Activated CD4-positive, alpha-beta T cell treated with anti-CD3 and anti-CD28 coated beads, Interleukin-2, amount 50 U/mL, for 16 hours (primary cell): ENCODE data around the gene TRRAP.

ENCODE experiments used
- DNase-seq: peaks from one replicate; pipeline ENCODE4 v3.0.0-alpha.2; 2020

Gene TRRAP

DNA sequence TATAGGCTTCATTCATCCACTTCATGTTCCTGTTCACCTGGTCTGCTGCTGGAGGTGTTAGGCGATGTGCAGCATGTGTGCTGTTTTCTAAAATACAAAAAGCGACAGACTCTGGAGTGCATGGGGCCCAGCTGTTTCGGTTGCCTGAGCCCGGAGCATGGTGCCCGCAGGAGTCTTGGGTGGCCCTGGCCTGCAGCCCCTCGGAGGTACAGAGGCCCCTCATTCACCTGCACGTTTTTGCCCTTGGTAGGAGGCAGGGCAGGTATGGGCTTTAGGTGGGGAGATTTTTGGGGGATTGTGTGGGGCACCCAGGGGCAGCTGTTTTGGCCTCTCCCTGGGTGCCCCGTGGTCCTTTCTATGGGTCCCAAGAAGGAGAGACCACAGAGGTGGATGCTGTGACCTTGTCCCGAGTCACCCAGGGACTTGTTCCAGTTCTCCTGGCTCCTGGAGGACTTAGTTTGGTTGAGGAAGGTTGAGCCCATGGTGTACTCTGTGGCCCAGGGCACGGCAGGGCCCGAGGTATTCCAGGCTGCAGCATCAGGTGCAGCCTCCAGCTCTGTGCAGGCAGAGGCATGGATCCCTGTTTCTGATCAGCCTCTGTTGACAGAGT is 130.7 kb downstream of the TRRAP start:
- no peak for DNase-seq

DNA sequence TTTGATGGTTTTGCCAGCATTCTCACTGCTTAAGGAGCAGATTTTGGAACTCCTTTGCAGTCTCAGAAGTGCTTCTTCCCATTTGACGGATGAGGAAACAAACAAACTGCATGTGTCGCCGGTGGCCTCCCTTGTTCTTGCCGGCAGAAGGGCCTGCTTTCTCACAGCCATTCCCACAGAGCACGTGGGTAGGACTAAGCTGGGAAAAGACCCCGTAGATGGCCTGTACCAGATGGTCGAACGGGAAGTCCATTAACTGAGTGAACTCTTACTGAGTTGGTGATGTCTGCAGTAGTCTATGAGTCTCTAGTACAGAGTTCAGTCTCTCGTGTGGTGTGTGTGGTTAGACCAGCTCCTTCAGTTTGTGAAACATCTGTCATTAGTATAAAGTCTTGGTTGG is 131.9 kb downstream of the TRRAP start:
- DNase-seq, result no peak

- no peak for DNase-seq
These were observed 133.0 kb downstream of the TRRAP start for GRCh38 chr7:99011341-99011705.

DNA sequence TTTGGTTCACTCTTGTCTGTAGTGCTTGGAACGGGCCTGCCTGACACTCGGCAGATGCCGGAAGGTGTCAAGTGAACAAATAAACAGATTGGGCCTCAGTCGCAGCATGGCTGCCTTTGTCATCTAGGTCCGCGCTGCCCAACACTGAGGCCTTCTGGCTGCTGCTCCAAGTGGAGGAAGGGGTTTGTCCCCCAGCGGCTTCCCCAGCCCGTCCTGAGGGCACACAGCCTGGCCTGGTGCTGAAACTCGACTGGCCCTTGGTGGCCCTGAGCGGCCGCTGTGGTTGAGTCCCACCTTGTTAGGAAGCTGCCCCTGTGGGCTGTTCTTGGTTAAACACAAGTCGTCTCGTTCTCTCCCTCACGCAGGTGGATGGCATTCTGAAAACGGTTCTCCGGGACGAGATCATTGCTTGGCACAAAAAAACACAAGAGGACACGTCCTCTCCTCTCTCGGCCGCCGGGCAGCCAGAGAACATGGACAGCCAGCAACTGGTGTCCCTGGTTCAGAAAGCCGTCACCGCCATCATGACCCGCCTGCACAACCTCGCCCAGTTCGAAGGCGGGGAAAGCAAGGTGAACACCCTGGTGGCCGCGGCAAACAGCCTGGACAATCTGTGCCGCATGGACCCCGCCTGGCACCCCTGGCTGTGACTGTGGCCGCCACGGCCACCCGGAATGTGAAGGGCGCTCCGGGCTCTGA is 133.5 kb downstream of the TRRAP start:
- no peak for DNase-seq

GRCh38 chr7:99012722-99013121 is 134.4 kb downstream of the TRRAP start:
- DNase-seq, result no peak

GRCh38 chr7:99013266-99014112 is 135.2 kb downstream of the TRRAP start:
- no peak for DNase-seq

DNA sequence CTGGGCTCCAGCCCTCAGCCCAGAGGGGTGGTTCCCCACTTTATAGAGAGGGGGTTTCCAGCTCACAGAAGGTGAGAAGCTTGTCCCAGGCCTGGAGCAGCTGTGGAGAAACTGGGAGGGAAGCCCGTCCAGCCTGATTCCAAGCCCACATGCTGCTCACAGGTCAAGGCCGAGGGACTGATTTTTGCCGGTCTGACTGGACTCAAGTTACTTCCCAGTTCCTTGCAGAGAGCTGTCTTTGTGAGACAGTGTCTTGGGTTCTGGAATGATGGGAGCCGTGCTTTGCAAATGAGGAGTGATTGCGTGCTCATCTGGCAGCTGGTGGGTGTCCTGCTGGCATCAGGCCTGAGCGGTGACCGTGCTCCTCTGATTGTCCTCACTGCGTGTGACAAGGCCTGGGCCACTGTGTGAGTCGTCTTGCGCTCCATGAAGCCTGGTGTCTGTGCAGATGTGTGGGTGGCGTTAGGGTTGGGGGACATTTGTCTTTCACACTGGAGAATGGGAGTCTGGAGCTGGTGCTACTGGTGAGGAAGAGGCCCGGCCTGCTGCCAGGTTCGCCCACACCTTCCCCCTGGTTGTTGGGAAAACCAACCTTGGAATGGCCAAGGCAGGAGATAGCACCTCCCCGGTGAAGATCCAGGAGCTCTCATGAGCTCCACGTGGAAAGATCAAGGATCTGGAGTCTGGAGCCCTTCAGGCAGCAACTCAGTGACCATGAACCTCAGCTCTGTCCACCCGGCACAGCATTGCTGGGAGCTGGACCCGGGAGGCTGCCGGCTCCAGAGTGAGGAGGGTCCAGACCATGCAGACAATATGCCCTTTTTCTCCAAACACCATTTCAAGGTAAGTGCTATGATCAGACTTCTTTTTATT is 136.0 kb downstream of the TRRAP start:
- no peak for DNase-seq

DNA sequence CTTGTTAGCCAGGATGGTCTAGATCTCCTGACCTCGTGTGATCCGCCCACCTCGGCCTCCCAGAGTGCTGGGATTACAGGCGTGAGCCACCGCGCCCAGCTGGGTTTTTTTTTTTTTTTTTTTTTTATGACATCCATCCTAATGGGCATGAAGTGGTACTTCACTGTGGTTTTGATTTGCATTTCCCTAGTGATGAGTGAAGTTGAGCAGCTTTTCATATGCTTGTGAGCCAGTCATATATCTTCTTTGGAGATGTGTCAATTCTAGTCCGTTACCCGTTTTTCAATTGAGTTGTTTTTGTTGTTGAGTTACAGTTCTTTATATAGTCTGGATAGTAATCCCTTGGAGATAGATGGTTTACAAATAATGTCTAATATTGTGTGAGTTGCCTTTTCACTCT is 137.9 kb downstream of the TRRAP start:
- DNase-seq, result no peak

DNA sequence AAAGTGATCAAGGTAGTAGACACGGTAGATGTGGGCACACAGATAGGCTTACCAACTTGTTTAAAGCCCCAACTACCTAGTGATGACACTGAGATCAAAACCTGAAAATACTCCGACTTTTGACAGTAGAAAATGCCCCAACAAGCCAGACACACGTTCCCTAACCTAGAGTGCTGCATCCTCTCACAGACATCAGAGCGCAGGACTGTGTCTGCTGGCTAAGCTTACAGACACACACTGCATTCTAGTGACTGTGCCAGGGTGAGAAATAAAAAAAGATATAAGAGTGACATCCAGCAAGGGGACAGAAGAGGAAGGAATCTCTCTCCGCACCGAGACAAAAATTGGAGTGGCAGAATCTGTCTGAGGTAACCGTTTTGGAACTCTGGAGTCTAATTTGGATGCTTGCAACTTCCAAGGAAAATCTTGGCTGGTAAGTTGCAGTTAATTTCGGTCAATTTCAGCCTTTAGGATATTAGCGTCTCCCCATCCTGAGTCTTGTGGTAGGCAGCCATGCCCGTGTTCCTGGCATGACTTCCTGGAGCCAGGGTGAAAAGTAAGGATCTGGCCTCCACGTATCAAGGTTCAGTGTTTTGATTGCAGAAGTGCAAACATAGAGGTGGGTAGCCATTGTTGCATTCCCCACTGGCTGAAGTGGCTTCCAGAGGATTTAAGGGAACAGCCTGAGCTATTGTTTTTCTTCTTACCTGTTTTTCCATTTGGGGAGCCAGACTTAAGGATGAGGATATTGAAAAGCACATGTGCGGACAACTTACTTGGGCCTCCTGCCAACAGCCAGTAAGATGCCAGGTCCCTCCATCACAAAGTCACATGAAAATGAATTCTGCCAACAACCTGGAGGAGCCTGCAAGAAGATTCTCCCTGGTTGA is 141.4 kb downstream of the TRRAP start:
- no peak for DNase-seq

DNA sequence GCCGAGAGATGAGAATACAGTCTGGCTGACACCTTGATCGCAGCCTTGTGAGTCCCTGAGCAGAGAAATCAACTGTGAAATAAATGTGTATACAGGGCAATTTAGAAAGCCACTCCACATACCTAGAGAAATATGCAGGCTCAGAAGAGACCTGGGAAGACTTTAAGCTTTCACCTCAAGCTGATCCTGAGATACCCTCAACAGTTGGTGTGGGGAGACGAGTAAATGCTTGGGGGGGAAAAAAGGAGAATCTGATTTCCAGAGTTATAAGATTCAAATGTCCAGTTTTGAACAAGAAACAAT is 142.0 kb downstream of the TRRAP start:
- no peak for DNase-seq

DNA sequence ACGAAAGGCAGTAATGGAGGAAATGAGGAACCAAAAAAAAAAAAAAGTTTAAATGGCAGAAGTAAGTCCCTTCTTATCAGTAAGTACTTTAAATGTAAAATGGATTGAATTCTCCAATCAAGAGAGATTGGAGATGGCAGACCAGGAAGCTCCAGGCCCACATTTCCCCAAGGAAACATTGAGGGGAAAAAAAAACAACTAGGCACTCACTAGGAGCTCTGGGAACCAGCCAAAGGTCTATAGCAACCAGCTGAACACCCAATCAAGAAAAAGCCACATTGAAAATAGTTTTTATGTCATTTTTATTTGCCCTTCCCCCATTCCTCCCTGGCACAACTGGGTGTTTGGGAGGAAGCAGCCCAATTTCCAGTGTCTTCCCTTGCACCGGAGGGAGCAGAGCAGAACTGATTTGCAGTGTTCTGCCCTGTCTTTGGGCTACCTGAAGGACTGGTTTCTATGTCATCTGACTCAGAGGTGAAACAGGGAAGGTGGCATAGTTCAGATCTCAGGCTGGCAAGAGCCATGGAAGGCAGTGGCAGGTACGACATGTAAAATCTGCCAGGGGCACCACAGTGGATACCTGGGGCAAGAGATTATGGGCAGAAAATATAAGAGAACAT is 143.7 kb downstream of the TRRAP start:
- DNase-seq, result no peak

DNA sequence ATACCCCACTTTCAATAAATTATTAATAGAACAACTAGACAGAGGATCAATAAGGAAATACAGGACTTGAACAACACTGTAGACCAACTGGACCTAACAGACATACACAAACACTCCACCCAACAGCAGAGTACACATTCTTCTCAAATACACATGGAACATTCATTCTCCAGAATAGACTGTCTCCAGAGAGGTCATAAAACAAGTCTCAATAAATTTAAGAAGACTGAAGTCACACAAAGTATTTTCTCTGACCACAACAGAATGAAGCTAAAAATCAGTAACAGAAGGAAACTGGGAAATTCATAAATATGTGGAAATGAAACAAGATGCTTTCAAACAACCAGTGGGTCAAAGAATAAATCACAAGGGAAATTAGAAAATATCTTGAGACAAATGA is 145.7 kb downstream of the TRRAP start:
- DNase-seq, result no peak

DNA sequence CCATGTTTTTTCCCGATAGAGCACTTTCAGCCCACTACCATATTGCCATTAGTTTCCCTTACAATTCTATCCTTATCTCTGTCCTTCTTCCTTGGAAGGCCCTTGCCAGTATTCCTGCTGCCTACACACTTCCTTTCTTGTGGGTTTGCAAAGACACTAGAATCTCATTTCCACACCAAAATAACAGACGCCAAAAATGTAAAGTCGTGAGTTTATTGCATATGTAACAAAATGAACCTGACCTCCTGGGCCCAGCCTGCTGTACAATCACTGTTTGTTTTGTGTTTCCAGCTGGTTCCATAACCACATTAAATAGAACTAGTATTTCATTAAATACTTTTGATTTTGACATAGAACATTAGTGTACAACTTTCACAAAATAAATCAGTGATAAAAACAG is 148.9 kb downstream of the TRRAP start:
- no peak for DNase-seq

DNA sequence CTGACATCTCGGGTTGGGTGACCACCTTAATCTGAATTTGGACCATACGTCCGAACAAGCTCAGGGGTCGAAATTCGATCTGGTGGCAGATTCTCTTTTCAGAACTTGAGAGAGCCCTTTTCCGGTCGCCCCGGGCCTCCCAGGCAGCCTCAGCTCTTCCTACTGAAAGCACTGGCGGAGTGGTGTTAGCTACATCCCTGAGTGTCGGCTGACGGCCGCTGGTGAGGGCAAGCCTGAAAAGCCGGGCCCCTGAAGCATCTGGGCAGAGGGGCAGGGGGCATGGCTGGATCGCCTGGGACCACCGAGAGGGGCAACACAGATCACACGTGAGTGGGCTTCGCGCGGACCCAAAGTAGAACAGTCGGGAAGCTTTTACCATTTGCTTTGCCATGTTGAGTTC is 149.5 kb downstream of the TRRAP start:
- no peak for DNase-seq

GRCh38 chr7:99028261-99028973 is 150.1 kb downstream of the TRRAP start:
- no peak for DNase-seq

DNA sequence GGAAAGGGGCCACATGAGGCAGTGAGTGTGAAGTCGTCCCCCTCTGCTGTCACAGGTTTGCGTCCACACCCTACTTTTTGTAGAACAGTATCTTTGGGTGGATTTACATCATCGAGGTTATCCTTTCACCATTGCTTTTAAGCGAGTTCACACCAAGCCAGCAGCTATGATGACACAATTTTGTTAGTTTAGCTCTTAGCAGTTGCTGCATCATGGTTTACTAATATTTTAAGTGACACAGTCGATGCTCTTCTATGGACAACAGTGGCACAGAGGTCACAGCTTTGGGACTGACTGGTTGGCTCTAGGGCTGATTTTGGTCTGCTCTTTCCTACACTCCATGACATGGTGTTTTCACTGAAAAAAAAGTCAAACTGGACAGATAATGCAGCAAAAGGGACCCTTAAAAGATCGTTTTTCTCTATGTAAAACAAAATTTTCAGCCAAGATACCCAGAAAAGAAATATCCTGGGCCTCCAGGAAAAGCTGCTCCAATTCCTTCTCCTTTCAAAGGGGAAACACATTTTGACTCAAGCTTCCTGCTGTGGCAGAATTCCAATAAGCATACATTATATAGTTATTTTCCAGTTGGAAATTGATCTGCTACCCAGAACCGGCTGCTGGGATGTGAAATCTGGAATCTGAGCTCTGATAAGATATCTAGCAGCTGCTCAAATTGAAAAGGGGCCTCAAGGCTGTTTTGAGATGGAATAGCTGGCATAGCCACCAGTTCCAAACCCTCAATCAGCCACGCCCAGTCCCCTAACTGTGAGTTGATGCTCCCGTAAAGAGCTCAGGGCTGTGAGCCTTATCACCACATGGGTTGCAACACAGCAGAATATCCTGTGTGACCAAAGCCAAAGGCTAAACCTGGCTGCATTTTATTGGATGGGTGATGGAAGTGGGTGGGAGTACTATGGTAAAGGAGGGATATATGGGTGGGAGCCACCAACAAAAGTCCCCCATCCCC is 151.4 kb downstream of the TRRAP start:
- DNase-seq, result no peak

GRCh38 chr7:99030457-99030856 is 152.1 kb downstream of the TRRAP start:
- no peak for DNase-seq

DNA sequence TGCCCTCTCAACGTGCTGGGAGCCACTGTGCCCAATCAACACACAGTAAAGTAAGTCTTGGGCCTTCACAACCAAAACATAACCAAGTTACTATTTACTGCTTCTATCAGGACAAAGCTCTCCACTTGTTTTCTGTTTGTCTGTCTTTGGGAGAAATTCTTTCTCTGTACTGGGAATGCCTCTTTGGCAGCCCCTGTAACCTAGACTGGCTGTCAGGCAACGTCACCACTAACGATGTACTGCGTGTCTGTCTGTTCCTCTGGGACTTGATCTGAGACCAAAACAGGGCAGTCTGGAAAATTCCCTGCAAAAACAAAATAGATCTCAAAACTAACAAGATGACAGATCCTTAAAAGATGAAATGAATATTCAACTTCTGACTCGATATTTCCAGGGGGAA is 152.6 kb downstream of the TRRAP start:
- no peak for DNase-seq

- DNase-seq, result no peak
These were observed 153.2 kb downstream of the TRRAP start for GRCh38 chr7:99031496-99031895.

GRCh38 chr7:99032928-99033327 is 154.6 kb downstream of the TRRAP start:
- DNase-seq, result no peak
